Osteoblast (primary cell): ENCODE data around the gene CHAD. TPM values are rescaled to one million over a fixed set of nuclear protein-coding genes. Genes with fewer than 3 reads are reported as not detected.

Source experiments
- DNase-seq: peaks from one replicate; pipeline ENCODE4 v3.0.0; 2011; ENCODE audit warnings: low spot score, mixed read lengths; ENCODE audit not compliant: insufficient read length; ENCODE audit errors: missing footprints
- H2AFZ ChIP-seq: 2 replicates; pipeline ENCODE4 v1.6.0; 2011; ENCODE audit warnings: mild to moderate bottlenecking, low read length
- H3K27ac ChIP-seq: 2 replicates; pipeline ENCODE4 v1.5.1; 2011; ENCODE audit warnings: mild to moderate bottlenecking, low read depth, low read length, moderate library complexity
- H3K27me3 ChIP-seq: 2 replicates; pipeline ENCODE4 v1.6.0; 2012; ENCODE audit warnings: mild to moderate bottlenecking, control low read depth, inconsistent platforms, low read length, moderate library complexity; ENCODE audit not compliant: insufficient read depth
- H3K36me3 ChIP-seq: 2 replicates; pipeline ENCODE4 v1.5.1; 2011; ENCODE audit warnings: mild to moderate bottlenecking, low read length, control low read depth, moderate library complexity; ENCODE audit not compliant: insufficient read depth
- H3K4me1 ChIP-seq: 2 replicates; pipeline ENCODE4 v1.5.1; 2011; ENCODE audit warnings: mild to moderate bottlenecking, low read length, control low read depth, moderate library complexity; ENCODE audit not compliant: insufficient read depth
- H3K4me2 ChIP-seq: 2 replicates; pipeline ENCODE4 v1.6.0; 2011; ENCODE audit warnings: mild to moderate bottlenecking, low read length; ENCODE audit not compliant: insufficient read depth
- H3K4me3 ChIP-seq: fragments of 200-600 bp; sonication (generic); 3 replicates; pipeline ENCODE4 v1.5.1; 2012; ENCODE audit warnings: mild to moderate bottlenecking, low read length, inconsistent platforms; ENCODE audit not compliant: insufficient read depth
- H3K79me2 ChIP-seq: 2 replicates; pipeline ENCODE4 v1.6.0; 2012; ENCODE audit warnings: mild to moderate bottlenecking, low read length, control low read depth, inconsistent platforms; ENCODE audit not compliant: insufficient read depth
- H3K9me3 ChIP-seq: 2 replicates; pipeline ENCODE4 v1.5.1; 2011; ENCODE audit warnings: low read depth, low read length, control low read depth
- H4K20me1 ChIP-seq: 2 replicates; pipeline ENCODE4 v1.6.0; 2012; ENCODE audit warnings: mild to moderate bottlenecking, low read length, control low read depth; ENCODE audit not compliant: insufficient read depth
- total RNA-seq: library from RNA; depleted of rRNA; stranded (reverse); fragments of >200 nt; gene quantifications from 2 replicates; pipeline ENCODE4 v1.2.3, GENCODE V29; 2012
- TF ChIP-seq, protein P1 (sequence below): IDR thresholded peaks from 2 replicates; pipeline ENCODE4 v1.5.1; 2011; ENCODE audit warnings: mild to moderate bottlenecking, low read depth, low read length, moderate library complexity; ENCODE audit errors: extremely low read depth

CHAD gene
- total RNA-seq, 1 donor, result not detected

DNA sequence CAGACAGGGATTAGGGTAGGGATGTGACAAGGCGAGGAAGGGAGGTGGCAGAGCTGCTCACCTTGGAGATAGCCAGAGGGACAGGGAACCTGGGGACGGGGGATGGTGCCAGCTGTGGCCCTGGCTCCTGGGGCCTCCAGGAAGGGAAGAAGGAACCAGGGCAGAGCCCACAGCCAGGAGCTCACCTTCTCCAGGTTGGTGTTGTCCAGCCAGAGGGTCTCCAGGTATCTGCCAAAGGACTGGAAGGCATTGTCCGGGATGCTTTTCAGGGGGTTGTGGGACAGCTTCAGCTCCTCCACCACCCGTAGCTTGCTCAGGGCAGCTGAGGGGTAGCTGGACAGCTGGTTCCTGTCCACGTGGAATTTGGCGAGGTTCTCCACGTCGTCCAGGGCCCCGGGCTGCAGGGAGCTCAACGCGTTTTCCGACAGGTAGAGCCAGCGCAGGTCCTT is 801 bp downstream of the CHAD start:
- Histone ChIP-seq H3K79me2 (no peaks in the 10 kb centered on the region), H3K27me3 (peaks cover 34% of the 10 kb centered on the region), H3K36me3 (peaks cover 7% of the 10 kb centered on the region), H4K20me1 (peaks cover 12% of the 10 kb centered on the region), H2AFZ (no peak overlapping the region), H3K4me3 (no peak overlapping the region), H3K27ac (no peak overlapping the region), H3K9me3 (no peaks in the 10 kb centered on the region), H3K4me1 (peaks cover 3% of the 10 kb centered on the region), H3K4me2 (no peak overlapping the region)
- peak; percentile 91 for DNase-seq
- TF ChIP-seq, protein P1, sequence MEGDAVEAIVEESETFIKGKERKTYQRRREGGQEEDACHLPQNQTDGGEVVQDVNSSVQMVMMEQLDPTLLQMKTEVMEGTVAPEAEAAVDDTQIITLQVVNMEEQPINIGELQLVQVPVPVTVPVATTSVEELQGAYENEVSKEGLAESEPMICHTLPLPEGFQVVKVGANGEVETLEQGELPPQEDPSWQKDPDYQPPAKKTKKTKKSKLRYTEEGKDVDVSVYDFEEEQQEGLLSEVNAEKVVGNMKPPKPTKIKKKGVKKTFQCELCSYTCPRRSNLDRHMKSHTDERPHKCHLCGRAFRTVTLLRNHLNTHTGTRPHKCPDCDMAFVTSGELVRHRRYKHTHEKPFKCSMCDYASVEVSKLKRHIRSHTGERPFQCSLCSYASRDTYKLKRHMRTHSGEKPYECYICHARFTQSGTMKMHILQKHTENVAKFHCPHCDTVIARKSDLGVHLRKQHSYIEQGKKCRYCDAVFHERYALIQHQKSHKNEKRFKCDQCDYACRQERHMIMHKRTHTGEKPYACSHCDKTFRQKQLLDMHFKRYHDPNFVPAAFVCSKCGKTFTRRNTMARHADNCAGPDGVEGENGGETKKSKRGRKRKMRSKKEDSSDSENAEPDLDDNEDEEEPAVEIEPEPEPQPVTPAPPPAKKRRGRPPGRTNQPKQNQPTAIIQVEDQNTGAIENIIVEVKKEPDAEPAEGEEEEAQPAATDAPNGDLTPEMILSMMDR, result no peak

DNA sequence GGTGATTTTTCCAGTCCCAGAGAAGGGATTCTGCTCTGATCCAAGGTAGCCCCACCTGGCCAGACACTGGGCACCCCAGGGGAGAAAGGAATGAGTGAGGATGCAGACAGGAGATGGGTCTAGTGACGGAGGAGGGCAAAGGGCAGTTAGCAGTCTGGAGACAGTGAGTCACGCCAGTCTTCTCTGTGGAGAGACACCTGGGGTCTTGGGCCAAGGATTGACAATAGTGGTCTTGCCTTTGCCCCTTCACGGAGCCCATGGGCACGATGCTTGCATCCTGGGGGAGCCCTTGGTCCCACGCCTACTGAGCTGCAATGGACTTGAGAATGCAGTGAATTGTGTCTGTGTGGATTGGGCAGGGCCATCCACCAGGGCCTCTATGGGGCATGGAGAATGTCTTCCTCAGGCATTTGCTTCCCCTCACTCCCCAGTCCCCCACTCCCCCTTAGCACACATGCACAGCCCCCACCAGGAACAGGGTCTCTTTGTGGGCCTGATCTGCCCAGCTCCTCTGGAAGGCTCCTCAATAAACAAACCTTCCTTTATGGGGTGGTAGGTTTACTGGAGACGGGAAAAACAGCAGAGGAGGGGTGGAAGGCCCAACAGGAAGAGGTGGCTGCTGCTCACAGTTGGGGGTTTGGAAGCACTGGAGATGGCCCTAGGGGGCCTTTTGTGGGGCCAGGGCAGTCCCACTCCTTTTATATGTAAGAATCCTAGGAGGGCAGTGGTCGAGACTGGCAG is 1.4 kb downstream of the CHAD start:
- H3K4me3 ChIP-seq, result no peak overlapping the region
- H3K36me3 ChIP-seq, result peaks cover 7% of the 10 kb centered on the region
- H3K79me2 ChIP-seq, result no peaks in the 10 kb centered on the region
- peak; percentile 87 for DNase-seq
- H3K27me3 ChIP-seq, result peaks cover 34% of the 10 kb centered on the region
- no peak overlapping the region for H2AFZ ChIP-seq
- TF ChIP-seq, protein P1, result no peak
- H3K9me3 ChIP-seq, result no peaks in the 10 kb centered on the region
- peaks cover 3% of the 10 kb centered on the region for H3K4me1 ChIP-seq
- H3K27ac ChIP-seq, result no peak overlapping the region
- H4K20me1 ChIP-seq, result peaks cover 12% of the 10 kb centered on the region
- H3K4me2 ChIP-seq, result no peak overlapping the region

DNA sequence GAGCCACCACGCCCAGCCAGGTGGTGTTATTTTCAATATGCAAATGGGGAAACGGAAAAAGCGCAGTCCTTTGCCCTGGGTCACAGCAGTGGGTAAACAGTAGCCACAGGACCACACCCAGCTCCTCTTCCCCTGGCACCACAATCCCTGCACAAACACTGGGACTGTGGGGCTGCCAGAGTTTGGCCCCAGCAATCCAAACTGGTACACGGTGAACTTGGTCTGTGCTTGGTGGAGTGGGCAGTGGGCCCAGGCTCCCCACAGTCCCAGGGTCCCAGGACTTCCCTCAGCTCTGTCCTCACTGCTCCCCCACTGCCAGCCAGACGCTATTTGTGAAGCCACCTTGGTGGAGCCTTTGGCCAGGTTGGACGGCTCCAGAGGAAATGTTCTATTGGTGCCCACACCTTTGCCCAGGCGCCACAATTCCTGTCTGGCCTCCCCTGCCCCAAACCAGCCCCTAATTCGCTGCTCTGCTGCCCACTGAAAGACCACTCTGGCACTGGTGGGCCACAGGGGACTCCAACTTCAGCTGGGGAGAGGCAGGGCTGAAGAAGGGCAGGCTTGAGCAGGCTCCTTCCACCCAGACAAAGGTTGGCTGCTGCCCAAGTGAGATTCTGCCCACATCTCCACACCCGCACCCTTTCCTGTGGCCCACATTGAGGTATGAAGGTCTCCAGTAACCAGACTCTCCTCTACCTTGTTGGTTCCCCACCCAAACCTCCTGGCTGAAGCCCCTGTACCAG is 2.1 kb downstream of the CHAD start:
- H3K9me3 ChIP-seq, result no peaks in the 10 kb centered on the region
- DNase-seq, result peak; percentile 90
- no peak overlapping the region for H3K4me3 ChIP-seq
- peaks cover 3% of the 10 kb centered on the region for H3K4me1 ChIP-seq
- no peak overlapping the region for H3K27ac ChIP-seq
- TF ChIP-seq, protein P1, result no peak
- no peak overlapping the region for H3K4me2 ChIP-seq
- H3K36me3 ChIP-seq, result peaks cover 4% of the 10 kb centered on the region
- no peak overlapping the region for H2AFZ ChIP-seq
- H3K79me2 ChIP-seq, result no peaks in the 10 kb centered on the region
- peaks cover 34% of the 10 kb centered on the region for H3K27me3 ChIP-seq
- H4K20me1 ChIP-seq, result peaks cover 12% of the 10 kb centered on the region

DNA sequence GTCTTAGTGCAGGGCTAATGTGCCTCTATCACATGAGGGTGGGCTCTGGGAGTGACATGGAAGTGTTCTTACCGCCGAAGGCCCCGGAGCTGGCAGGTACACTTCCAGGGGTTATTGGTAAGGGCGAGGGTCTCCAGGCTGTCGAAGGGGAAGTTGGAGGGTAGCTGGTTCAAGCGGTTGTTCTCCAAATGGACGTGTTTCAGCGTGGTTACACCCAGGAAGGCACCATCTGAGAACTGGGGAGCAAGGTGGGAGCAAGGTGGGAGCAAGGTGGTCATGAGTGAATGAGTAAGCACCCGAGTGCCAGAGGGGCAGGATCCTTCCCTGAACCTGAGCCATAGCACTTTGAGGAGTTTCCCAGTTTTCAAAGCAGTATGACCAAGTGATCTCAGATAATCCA is 3.0 kb downstream of the CHAD start:
- DNase-seq, result peak; percentile 76
- Histone ChIP-seq H3K4me2 (no peak overlapping the region), H4K20me1 (peaks cover 12% of the 10 kb centered on the region), H3K4me3 (no peak overlapping the region), H3K4me1 (peaks cover 3% of the 10 kb centered on the region), H3K27me3 (peaks cover 34% of the 10 kb centered on the region), H3K79me2 (no peaks in the 10 kb centered on the region), H3K27ac (no peak overlapping the region), H3K9me3 (no peaks in the 10 kb centered on the region), H3K36me3 (peaks cover 4% of the 10 kb centered on the region), H2AFZ (no peak overlapping the region)
- TF ChIP-seq, protein P1, result no peak
